ENCODE data around the gene ADAMTS15.

DNA sequence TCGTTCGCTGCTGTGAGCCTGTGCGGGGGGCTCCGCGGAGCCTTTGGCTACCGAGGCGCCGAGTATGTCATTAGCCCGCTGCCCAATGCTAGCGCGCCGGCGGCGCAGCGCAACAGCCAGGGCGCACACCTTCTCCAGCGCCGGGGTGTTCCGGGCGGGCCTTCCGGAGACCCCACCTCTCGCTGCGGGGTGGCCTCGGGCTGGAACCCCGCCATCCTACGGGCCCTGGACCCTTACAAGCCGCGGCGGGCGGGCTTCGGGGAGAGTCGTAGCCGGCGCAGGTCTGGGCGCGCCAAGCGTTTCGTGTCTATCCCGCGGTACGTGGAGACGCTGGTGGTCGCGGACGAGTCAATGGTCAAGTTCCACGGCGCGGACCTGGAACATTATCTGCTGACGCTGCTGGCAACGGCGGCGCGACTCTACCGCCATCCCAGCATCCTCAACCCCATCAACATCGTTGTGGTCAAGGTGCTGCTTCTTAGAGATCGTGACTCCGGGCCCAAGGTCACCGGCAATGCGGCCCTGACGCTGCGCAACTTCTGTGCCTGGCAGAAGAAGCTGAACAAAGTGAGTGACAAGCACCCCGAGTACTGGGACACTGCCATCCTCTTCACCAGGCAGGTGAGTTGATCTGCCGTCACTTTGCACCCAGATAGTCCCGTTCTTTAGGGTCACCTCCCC is 1.0 kb downstream of the ADAMTS15 start:
- TF ChIP-seq SCRT2 (tag by site-specific recombination; IDR thresholded peaks at IDR 0.05) (no peak), ZNF394 (tag by site-specific recombination; IDR thresholded peaks at IDR 0.05; ENCODE audit: borderline replicate concordance) (no peak), ZNF24 (tag by site-specific recombination; IDR thresholded peaks at IDR 0.05) (no peak), YY1 (tag by site-specific recombination; IDR thresholded peaks at IDR 0.05) (no peak), KLF8 (tag by site-specific recombination; IDR thresholded peaks at IDR 0.05) (no peak), BCL11A (tag by site-specific recombination; IDR thresholded peaks at IDR 0.05; ENCODE audit: low read depth) (no peak), IKZF3 (tag by site-specific recombination; IDR thresholded peaks at IDR 0.05) (no peak), ZNF571 (tag by site-specific recombination; IDR thresholded peaks at IDR 0.05) (no peak), TCF7L2 (IDR thresholded peaks at IDR 0.05; ENCODE audit: borderline replicate concordance, low read depth, low read length) (no peak)
- TF ChIP-seq, protein P1, sequence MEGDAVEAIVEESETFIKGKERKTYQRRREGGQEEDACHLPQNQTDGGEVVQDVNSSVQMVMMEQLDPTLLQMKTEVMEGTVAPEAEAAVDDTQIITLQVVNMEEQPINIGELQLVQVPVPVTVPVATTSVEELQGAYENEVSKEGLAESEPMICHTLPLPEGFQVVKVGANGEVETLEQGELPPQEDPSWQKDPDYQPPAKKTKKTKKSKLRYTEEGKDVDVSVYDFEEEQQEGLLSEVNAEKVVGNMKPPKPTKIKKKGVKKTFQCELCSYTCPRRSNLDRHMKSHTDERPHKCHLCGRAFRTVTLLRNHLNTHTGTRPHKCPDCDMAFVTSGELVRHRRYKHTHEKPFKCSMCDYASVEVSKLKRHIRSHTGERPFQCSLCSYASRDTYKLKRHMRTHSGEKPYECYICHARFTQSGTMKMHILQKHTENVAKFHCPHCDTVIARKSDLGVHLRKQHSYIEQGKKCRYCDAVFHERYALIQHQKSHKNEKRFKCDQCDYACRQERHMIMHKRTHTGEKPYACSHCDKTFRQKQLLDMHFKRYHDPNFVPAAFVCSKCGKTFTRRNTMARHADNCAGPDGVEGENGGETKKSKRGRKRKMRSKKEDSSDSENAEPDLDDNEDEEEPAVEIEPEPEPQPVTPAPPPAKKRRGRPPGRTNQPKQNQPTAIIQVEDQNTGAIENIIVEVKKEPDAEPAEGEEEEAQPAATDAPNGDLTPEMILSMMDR (tag by site-specific recombination; IDR thresholded peaks at IDR 0.05): no peak
- TF ChIP-seq, protein P2, sequence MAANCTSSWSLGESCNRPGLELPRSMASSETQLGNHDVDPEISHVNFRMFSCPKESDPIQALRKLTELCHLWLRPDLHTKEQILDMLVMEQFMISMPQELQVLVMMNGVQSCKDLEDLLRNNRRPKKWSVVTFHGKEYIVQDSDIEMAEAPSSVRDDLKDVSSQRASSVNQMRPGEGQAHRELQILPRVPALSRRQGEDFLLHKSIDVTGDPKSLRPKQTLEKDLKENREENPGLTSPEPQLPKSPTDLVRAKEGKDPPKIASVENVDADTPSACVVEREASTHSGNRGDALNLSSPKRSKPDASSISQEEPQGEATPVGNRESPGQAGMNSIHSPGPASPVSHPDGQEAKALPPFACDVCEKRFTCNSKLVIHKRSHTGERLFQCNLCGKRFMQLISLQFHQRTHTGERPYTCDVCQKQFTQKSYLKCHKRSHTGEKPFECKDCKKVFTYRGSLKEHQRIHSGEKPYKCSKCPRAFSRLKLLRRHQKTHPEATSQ (tag by site-specific recombination; IDR thresholded peaks at IDR 0.05): no peak
- TF ChIP-seq, protein P3, sequence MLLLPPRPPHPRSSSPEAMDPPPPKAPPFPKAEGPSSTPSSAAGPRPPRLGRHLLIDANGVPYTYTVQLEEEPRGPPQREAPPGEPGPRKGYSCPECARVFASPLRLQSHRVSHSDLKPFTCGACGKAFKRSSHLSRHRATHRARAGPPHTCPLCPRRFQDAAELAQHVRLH (tag by site-specific recombination; IDR thresholded peaks at IDR 0.05): no peak
- TF ChIP-seq, protein P4, sequence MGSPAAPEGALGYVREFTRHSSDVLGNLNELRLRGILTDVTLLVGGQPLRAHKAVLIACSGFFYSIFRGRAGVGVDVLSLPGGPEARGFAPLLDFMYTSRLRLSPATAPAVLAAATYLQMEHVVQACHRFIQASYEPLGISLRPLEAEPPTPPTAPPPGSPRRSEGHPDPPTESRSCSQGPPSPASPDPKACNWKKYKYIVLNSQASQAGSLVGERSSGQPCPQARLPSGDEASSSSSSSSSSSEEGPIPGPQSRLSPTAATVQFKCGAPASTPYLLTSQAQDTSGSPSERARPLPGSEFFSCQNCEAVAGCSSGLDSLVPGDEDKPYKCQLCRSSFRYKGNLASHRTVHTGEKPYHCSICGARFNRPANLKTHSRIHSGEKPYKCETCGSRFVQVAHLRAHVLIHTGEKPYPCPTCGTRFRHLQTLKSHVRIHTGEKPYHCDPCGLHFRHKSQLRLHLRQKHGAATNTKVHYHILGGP (tag by site-specific recombination; IDR thresholded peaks at IDR 0.05): no peak

All from HEK293 (cell line).